Gastrocnemius medialis (tissue), 4 donors: Measurements from ENCODE around the gene OAT.

Experiments
- POLR2A ChIP-seq, 2 donors: fragments of 450-650 bp; IDR thresholded peaks; one replicate each; pipeline ENCODE4 v1.6.1; 2017; ENCODE audit warnings: antibody characterized with exemption in 2 of 2, mild to moderate bottlenecking in 2 of 2, moderate library complexity in 2 of 2
- TF ChIP-seq, protein P1 (sequence below), 5 experiments: fragments of 450-650 bp in 3 of 5; fragments of 200-600 bp in 2 of 5; sonication (generic) in 2 of 5; IDR thresholded peaks in 4 of 5; conservative IDR thresholded peaks in 1 of 5; 1 replicate in 4 of 5; 2 replicates in 1 of 5; pipeline ENCODE4 v1.5.1; 2016 to 2019; ENCODE audit warnings: antibody characterized with exemption in 5 of 5, mild to moderate bottlenecking in 3 of 5, moderate library complexity in 3 of 5

DNA sequence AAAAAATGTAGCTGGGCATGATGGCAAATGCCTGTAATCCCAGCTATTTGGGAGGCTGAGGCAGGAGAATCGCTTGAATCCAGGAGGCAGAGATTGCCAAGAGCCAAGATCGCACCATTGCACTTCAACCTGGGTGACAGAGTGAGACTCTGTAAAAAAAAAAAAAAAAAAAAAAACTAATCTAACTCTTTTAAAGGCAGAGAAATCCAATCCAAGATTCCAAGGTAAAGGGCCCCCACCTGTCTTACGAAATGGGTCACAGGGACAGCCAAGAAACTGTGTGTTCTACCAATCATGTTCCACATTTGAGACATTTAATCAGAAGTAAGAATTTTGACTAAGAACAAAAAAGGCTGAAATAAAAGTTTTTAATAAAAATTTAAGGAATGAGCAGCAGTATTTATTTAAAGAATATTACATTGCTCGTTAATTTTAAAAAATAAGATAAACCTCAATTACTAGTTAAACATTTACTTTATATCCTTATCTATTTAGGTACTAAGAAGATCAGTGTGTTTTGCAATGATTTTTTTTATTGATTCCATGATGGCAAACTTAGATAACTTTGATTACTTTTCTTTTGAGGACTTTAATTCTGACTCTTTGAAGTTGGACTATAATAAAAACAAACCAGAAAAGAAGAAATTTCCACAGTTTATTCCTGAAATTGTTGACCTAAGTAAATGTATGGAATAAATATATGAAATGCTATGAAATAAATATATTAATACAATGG lies 6.7 kb upstream of the OAT start:
- no peak for TF ChIP-seq POLR2A (IDR thresholded peaks at IDR 0.05)
- TF ChIP-seq, protein P1, sequence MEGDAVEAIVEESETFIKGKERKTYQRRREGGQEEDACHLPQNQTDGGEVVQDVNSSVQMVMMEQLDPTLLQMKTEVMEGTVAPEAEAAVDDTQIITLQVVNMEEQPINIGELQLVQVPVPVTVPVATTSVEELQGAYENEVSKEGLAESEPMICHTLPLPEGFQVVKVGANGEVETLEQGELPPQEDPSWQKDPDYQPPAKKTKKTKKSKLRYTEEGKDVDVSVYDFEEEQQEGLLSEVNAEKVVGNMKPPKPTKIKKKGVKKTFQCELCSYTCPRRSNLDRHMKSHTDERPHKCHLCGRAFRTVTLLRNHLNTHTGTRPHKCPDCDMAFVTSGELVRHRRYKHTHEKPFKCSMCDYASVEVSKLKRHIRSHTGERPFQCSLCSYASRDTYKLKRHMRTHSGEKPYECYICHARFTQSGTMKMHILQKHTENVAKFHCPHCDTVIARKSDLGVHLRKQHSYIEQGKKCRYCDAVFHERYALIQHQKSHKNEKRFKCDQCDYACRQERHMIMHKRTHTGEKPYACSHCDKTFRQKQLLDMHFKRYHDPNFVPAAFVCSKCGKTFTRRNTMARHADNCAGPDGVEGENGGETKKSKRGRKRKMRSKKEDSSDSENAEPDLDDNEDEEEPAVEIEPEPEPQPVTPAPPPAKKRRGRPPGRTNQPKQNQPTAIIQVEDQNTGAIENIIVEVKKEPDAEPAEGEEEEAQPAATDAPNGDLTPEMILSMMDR (IDR thresholded peaks at IDR 0.05 in 4 of 5, conservative IDR thresholded peaks at IDR 0.05 in 1 of 5), result no peak
